H1 (cell line): ENCODE results near the gene ANKIB1. TPM values are rescaled to one million over a fixed set of nuclear protein-coding genes. Genes with fewer than 3 reads are reported as not detected.

Experiments
- ASH2L ChIP-seq: fragments of 200-600, 300-600 bp; sonication (generic); IDR thresholded peaks from one replicate; pipeline ENCODE4 v1.7.1; 2017; ENCODE audit warnings: low read length
- ATF2 ChIP-seq: IDR thresholded peaks from 2 replicates; pipeline ENCODE4 v1.6.1; 2012; ENCODE audit warnings: low read length, inconsistent platforms
- CBX5 ChIP-seq: fragments of 300-800, 300-1000 bp; sonication (generic); IDR thresholded peaks from 2 replicates; pipeline ENCODE4 v1.7.1; 2016; ENCODE audit warnings: antibody characterized with exemption, low read length, low read depth
- CHD2 ChIP-seq: IDR thresholded peaks from 2 replicates; pipeline ENCODE4 v1.6.1; 2012; ENCODE audit warnings: low read length, improper control_type of control experiment
- CREB1 ChIP-seq: IDR thresholded peaks from 2 replicates; pipeline ENCODE4 v1.6.1; 2012; ENCODE audit warnings: inconsistent platforms
- CTCF ChIP-seq, 3 experiments: IDR thresholded peaks; 1 replicate in 2 of 3; 2 replicates in 1 of 3; pipeline versions ENCODE4 v1.5.1 to v1.6.1; 2011; ENCODE audit warnings: low read length in 3 of 3, mild to moderate bottlenecking in 3 of 3, inconsistent platforms in 2 of 3, low read depth in 1 of 3, moderate library complexity in 1 of 3; ENCODE audit not compliant: insufficient read depth in 1 of 3; ENCODE audit errors: control extremely low read depth in 1 of 3
- E2F6 ChIP-seq: IDR thresholded peaks from 2 replicates; pipeline ENCODE4 v1.6.1; 2012; ENCODE audit warnings: inconsistent platforms
- MAFK ChIP-seq: IDR thresholded peaks from 2 replicates; pipeline ENCODE4 v1.6.1; 2012; ENCODE audit warnings: low read depth, mild to moderate bottlenecking, improper control_type of control experiment, low read length
- MAX ChIP-seq: IDR thresholded peaks from 2 replicates; pipeline ENCODE4 v1.6.1; 2012; ENCODE audit warnings: inconsistent platforms
- PHF8 ChIP-seq: fragments of 200-600 bp; sonication (generic); conservative IDR thresholded peaks from 2 replicates; pipeline ENCODE4 v1.7.1; 2012; ENCODE audit warnings: low read depth, mild to moderate bottlenecking, inconsistent platforms, low read length, moderate library complexity
- POLR2A ChIP-seq, 2 experiments: IDR thresholded peaks; 1 replicate in 1 of 2; 2 replicates in 1 of 2; pipeline ENCODE4 v1.6.1; 2011; ENCODE audit warnings: low read depth in 2 of 2, low read length in 2 of 2, mild to moderate bottlenecking in 2 of 2; ENCODE audit errors: control extremely low read depth in 1 of 2
- POLR2AphosphoS5 ChIP-seq: IDR thresholded peaks from 2 replicates; pipeline ENCODE4 v1.6.1; 2011; ENCODE audit warnings: low read depth, low read length
- RAD21 ChIP-seq, 2 experiments: IDR thresholded peaks in 1 of 2; conservative IDR thresholded peaks in 1 of 2; 2 replicates each; pipeline ENCODE4 v1.6.1; 2011; ENCODE audit warnings: low read depth in 2 of 2, low read length in 2 of 2, improper control_type of control experiment in 1 of 2, inconsistent platforms in 1 of 2, mild to moderate bottlenecking in 1 of 2, moderate library complexity in 1 of 2
- RBBP5 ChIP-seq: IDR thresholded peaks from 2 replicates; pipeline ENCODE4 v1.7.1; 2012; ENCODE audit warnings: low read depth, mild to moderate bottlenecking, inconsistent platforms, low read length, moderate library complexity, borderline replicate concordance
- SIRT6 ChIP-seq: IDR thresholded peaks from one replicate; pipeline ENCODE4 v1.7.1; 2012; ENCODE audit warnings: low read length, inconsistent platforms
- SIX5 ChIP-seq: IDR thresholded peaks from 2 replicates; pipeline ENCODE4 v1.6.1; 2011; ENCODE audit warnings: mild to moderate bottlenecking, low read depth, low read length
- TAF1 ChIP-seq: IDR thresholded peaks from 2 replicates; pipeline ENCODE4 v1.6.1; 2011; ENCODE audit warnings: mild to moderate bottlenecking, low read depth, low read length
- TBP ChIP-seq: IDR thresholded peaks from 2 replicates; pipeline ENCODE4 v1.6.1; 2011; ENCODE audit warnings: low read depth, low read length, improper control_type of control experiment
- TEAD4 ChIP-seq: IDR thresholded peaks from 2 replicates; pipeline ENCODE4 v1.6.1; 2012; ENCODE audit warnings: low read depth, low read length, inconsistent platforms, mixed read lengths
- polyA plus RNA-seq, 7 experiments: library from polyadenylated mRNA; depleted of rRNA in 3 of 7; stranded (reverse) in 5 of 7; unstranded in 2 of 7; fragments of >200 nt in 5 of 7; fragments of 200-250 nt in 2 of 7; gene quantifications; 1 replicate in 5 of 7; 2 replicates in 1 of 7; 4 replicates in 1 of 7; pipeline versions ENCODE4 v1.2.1 to v1.2.3, GENCODE V29; 2011 to 2013; ENCODE audit warnings: missing spikeins in 2 of 7, mixed read lengths in 2 of 7
- total RNA-seq: library from RNA; stranded (reverse); fragmentation: NEBNext Ultra II Directional; extraction: Animal tissue kit (Norgen Biotek cat#: 25700); gene quantifications from 2 replicates; pipeline ENCODE4 v1.2.1, GENCODE V29; 2021

The ANKIB1 gene
- total and polyA plus RNA-seq, 2 of the 8 experiments (the other 6 are each of a cell fraction or from before 2014, with no cell fraction given), result 19.2 to 43.0 TPM

- TF ChIP-seq CTCF (IDR thresholded peaks at IDR 0.05; ENCODE audit: control extremely low read depth in 1 of 3, insufficient read depth in 1 of 3, low read depth in 1 of 3, low read length in 3 of 3), result peak in 2 of 3 experiments; percentile 0 to 2; a peak in 2 of 4 replicates
- no peak for TF ChIP-seq SIRT6
- no peak for TF ChIP-seq MAFK
- peak; percentile 81 for TF ChIP-seq TAF1
- peak in 1 of 2 experiments; percentile 1; a peak in 2 of 4 replicates for TF ChIP-seq RAD21 (IDR thresholded peaks at IDR 0.05 in 1 of 2, conservative IDR thresholded peaks at IDR 0.05 in 1 of 2; ENCODE audit: low read depth in 2 of 2, low read length in 2 of 2)
- no peak for TF ChIP-seq TEAD4
- no peak for TF ChIP-seq CBX5
- TF ChIP-seq PHF8, result peak; percentile 88
- peak; percentile 70; the same call in 1 of the 2 replicates for TF ChIP-seq MAX
- TF ChIP-seq ATF2, result 0 out of 2 replicates have a peak, but pooled peaks have one; percentile 31
- peak; percentile 31; the same call in 1 of the 2 replicates for TF ChIP-seq CREB1
- peak; percentile 73 for TF ChIP-seq E2F6
- TF ChIP-seq POLR2AphosphoS5, result no peak; the same call in 1 of the 2 replicates
- TF ChIP-seq TBP, result peak; percentile 78
- peak; percentile 70 for TF ChIP-seq CHD2
- peak; percentile 84 for TF ChIP-seq RBBP5
- TF ChIP-seq POLR2A (IDR thresholded peaks at IDR 0.05; ENCODE audit: control extremely low read depth in 1 of 2, low read depth in 2 of 2, low read length in 2 of 2), result peak; percentile 57 to 61; a peak in 2 of 3 replicates
- TF ChIP-seq SIX5, result no peak
- peak; percentile 96 for TF ChIP-seq ASH2L
Observed at GRCh38 chr7:92245487-92246359, at the start of gene ANKIB1, which contains the start of gene KRIT1 (continued).
